ENCODE measurements around the gene ANO7.
A peak's percentile ranks its signal among the peaks of the same experiment; 100 is the strongest.

The ANO7 gene

DNA sequence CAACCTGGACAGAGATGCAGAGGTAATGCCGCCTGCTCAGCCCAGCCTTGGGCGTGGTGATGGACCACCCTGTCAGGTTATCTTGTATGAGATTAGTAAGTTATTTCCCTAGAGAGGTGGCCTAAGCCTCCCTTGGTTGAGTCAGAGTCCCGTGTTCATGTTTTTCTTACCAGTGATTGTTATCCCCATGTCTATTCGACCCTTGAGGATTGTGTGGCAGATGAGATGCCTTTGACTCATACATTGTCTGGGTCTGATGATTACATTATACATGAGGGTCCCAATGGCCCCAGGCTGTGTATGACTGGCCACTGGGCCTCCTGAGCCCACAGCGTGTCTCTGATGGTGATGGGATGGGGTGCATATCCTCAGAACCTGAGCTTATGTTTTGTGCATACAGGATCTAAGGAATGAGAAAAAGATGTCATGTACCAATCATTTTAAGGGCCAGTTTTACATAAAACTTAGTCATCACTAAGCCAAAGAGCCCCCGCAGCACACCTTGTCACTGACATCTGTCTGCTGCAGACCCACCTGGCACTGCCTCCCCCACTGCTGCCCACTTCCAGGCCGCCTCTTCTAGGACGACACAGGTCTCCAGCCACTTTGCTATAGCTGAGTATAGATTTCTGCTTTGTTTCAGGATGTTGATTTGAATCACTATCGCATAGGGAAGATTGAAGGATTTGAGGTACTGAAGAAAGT, 30.5 kb upstream of the ANO7 start:
- peak; percentile 70 for DNase-seq

DNA sequence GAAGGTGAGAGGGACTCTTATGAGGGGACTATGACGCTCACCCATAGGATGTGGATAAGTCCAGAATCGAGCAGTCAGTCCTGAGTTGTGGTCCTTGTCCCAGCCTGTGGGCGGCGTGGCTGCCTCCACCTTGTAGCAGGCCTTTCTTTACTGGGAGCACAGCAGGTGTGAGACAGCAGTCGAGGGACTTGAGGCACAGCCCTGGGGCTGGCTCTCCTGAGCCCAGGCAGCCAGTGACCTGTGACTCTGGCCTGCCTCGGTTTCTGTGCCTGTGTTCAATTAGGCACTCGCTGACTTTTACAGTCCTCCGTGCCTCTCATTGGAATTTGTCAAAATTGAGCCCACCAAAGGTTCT, 30.0 kb upstream of the ANO7 start:
- no peak for DNase-seq

DNA sequence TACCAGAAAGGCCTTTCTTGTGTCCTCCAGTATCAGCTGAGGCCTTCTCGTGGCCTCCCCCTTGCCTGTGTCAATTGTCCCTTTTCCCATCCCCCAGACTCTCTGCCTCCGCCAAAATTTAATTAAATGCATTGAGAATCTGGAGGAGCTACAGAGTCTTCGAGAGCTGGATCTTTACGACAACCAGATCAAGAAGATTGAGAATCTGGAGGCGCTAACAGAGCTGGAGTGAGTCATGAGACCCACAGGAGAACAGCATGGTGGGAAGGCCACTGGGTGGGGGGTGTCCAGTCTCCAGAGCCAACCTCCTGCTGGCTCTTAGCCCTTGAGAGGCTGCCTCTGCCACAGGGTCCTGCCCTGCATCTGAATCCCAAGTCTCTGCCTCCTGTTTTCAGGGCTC, 29.4 kb upstream of the ANO7 start:
- DNase-seq = no peak

DNA sequence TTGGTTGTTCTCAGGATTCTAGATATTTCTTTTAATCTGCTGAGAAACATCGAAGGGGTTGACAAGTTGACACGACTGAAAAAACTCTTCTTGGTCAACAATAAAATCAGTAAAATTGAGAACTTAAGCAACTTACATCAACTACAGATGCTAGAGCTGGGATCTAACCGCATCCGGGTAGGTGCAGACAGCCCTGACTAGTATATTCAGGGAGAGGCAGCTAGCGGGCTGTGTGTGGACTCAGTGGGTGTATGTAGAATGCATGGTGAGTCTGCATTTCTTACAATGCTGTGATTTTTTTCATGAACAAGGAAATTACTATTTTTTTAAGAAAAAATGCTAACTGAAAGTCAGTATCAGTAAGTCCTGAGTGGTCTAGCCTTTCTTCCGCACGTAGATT, 28.2 kb upstream of the ANO7 start:
- DNase-seq = no peak

DNA sequence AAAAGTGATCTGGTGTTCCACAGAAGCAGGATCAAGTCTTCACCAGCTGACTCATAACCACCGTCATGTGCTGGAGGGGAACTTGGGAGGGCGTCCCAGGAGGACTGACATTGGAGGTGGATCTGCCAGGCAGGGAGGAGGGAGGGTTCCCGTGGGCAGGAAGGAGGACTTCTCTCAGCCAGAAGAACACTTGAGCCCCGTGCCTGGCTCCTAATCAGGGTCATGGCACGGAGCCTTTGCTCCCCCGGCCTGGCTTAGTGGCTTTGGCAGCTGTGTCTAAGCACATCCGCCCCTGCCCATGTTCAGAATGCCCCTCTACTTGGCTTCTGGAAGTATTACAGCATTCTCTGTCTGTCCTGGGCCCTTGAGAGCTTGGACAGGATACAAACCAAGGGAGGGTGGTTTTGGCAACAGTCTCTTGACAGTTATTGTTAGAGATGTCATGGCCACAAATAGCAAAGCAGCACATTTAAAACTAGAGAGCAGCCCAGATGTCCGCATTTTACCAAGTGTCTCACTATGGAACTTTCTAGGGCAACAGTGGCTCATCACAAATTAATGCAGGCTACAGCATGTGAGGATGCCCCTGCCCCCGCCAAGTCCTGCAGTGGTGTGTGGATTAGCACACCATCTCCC, 26.7 kb upstream of the ANO7 start:
- peak; percentile 77 for DNase-seq

DNA sequence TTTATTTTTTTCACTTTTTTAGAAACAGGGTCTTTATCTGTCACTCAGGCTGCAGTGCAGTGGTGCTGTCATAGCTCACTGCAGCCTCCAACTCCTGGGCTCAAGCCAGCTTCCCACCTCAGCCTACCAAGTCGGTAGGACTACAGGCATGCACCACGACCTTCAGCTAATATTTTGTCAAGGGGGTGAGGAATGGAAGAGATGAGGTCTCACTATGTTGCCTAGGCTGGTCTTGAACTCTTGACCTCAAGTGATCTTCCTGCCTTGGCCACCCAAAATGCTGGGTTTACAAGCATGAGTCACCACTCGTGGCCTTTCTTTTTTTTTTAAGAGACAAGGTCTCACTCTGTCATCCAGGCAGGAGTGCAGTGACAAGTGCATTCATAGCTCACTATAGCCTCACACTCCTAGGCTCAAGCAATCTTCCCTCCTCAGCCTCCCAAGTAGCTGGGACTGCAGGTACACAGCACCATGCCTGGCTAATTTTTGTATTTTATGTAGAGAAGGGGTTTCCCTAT, 24.8 kb upstream of the ANO7 start:
- DNase-seq = no peak

DNA sequence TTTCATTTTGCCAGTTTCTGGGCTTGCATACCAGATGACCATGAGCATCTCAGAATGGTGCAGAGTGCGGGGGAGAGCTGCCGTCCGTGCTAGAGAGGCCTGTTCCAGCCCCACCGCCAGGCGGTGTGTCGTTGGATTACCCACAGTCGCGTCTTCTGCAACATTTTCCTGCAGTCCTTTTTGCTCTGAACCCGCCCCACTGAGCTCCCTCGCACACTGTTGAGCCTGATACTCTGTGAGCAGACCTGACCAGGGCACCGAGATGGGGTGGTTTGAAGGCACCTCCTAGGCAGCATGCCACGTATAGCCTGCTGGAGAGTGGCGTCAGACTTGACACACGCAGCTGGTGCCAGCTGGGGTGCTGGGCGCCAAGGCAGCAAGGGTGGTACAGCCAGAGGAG, 20.1 kb upstream of the ANO7 start:
- no peak for DNase-seq

DNA sequence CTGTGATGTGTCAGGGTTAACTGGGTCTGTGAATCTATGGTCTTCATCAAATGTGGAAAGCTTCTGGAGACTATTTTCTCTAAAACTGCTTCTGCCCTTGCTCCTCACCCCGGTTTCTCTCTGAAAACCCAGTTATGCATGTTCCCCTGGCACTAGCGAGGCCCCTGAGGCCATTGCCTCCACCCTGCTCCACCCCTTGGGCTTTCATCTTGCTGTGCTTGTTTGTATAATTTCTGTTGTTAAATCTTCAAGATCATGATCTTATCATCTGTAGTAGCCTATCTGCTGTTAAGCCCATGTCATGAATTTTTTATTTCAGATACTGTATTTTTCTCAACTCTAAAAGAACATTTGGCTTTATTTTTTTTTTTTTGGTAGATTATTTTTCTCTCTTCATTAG, 14.9 kb upstream of the ANO7 start:
- DNase-seq = no peak

DNA sequence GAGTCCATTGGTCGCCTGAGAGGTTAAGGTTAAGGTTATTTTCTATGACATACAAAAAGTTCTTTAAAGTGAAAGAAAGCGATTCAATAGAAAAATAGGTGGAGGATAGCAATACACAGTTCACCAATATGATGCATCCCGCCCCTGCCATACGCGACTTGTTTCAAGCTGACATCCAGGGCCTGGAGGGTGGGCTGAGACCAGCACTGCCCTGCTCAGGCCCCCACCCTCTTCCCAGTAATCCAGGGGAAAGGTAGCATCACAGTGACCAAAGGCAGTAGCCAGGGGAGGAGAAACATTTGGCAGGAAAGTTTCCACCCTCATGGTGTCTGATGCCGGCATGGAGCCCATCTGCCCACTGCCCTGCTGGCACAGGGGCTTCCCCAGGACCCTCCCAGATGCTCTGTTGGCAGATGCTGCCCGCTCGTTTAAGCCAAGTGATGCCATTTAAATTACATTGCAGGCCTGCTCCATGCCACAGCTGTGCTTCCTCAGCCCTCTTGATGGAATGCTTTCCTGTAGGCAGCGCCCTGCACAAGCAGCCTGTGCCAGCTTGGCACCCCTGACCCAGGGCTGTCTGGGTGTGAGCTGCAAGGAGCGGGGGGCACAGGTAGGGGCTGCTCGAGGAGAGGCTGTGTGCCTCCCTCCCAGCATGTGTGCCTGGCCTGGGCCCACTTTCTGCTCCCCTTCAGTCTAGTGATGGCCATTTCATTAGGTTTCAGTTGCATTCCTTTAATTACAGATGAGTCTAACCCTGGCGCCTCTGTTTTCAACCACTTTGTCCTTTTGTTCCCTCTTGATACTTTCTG, 10.7 kb upstream of the ANO7 start:
- no peak for DNase-seq

DNA sequence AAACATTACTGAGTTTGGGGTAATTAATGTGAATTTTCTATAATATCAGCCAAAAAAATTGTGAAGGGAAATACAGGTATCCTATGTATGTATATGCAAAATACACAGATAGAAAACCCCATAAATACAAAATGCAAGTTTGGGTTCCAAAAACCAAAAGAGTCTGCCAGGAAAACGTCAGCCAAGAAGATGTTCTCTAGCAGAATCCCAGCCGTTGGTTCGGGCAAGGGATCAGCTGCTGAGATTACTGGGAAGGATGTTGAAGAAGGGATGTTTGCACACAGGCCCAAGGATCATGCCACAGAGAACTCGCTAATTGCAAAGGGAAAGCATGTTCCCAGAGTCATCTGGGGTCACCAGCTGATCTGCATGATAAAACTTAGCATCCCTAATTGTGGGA, 9.5 kb upstream of the ANO7 start:
- no peak for DNase-seq

DNA sequence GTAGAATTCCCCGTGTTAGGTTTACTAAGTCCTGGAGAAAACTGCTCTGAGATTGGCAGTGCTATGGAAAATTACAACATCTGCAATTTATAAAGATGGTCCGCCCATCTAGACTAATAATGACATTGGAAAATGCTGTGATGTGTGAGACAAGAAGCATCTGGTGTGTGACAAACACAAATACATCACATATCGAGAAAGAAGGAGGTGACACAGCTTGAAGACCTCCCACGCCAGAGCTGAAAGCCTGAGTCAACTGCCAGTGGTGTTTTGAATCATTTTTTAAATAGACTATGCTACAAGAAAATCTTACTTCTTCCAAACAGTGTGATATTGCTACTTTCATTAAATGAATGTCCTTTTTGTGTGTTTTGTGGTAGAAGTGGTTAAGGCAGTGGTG, 8.6 kb upstream of the ANO7 start:
- no peak for DNase-seq

DNA sequence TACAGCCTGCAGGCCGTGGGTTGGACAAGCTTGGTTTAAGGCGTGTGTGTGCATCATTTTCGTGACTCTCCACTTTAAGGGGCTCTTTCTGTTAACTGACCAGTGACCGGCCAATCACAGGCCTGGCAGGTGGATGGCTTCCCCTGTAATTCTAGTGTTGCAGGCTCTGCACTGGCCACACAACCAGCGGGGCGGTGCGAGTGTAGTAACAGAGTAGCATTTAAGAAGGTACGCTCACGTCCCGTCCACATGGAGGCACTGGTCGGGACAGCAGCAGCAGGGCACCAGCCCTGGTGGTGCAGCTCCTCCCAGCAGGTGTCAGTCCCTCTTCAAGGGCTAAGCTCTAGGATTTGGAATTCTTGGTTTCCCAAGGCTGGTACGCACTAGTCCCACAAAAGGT, 8.0 kb upstream of the ANO7 start:
- DNase-seq = no peak

DNA sequence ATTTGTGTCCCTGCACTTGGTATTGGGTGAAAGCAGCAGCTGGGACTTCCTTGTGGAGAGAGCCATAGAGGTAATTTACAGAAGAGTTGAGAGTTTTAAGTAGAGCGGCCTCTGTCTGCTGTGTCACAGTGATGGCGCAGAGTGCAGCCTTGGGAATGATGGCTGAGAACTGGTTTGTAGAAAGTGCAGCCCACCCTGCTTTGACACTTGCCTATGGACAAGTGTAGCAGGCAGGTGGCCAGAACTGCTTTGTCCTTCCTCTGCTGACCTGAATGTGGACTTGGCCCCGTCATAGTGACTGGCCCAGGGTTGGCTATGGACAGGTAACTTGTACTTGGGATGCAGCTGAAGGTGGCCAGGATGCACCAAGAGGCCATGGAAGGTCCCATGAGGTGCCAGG, 6.4 kb upstream of the ANO7 start:
- DNase-seq = no peak

DNA sequence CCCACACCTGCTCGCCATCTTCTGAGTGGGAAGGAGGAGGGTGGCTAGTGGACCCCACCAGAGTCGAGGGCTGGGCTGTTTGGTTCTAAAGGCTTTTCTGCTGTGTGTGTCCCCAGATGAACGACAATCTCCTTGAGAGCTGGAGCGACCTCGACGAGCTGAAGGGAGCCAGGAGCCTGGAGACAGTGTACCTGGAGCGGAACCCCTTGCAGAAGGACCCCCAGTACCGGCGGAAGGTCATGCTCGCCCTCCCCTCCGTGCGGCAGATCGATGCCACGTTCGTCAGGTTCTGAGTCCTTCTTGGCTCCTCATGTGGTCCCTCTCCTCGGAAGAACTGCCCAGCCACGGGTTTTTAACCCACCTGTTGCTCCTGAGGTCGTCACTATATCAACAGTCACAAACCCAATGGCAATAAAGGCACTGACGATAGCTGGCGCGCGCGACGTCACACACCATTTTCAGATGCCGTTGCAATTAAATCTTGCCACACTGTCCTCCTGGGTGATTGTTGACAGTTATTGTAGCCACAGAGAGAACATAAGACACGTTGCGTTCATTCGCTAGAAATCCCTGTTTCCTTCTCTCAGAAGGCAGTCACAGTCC, 5.8 kb upstream of the ANO7 start:
- no peak for DNase-seq

DNA sequence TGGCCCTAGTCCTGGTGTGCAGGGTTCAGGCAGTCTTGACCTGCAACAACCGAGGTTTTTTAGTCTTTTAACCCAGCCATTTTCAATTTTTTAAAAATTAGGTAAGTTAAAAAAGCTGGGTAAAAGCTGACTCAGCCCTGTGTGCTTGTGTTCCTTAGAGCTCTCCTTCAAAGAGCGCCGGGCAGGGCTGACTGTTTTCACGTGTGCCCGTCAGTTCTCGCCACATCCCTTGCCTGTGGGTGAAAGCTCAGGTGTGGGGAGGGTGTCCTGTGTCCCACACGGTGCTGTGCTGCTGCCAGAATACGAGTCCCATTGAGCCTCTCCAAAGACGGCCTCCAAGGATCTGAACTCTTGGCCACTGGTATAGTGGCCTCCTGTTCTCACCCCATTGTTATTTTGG, 5.3 kb upstream of the ANO7 start:
- DNase-seq = no peak

DNA sequence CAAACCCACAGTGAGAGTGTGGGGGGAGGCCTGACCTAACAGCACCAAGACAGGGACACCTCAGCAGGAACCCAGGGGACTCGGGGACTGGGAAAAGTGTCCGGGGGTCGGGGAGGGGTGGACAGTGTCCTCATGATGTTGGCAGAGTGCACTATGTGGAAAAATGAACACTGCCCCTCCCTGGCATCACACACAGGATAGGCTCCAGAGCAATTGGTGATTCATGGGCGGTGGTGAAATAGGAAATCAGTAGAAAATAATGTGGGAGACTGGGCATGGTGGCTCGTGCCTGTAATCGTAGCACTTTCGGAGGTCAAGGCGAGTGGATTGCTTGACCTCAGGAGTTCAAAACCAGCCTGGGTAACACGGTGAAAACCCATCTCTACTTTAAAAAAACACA, 3.6 kb upstream of the ANO7 start:
- DNase-seq = no peak

DNA sequence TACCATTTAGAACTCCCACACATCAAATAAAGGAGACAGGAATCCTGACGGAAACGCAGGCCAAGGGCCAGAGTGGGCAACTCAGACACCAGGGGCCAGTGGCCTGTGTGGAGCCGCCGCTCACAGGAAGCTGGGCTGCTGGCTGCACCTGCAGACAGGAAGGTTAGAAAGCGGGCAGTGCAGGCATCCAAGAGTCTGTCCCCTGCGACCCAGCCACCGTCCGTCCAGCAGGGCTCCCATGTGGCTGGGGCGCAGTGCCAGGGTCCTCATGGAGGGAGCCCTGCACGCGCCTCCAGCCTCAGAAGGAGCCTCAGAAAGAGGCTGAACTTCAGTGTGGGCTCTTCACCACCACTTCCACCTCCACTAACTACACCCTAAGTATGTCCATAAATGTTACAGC, 2.5 kb upstream of the ANO7 start:
- DNase-seq = no peak

DNA sequence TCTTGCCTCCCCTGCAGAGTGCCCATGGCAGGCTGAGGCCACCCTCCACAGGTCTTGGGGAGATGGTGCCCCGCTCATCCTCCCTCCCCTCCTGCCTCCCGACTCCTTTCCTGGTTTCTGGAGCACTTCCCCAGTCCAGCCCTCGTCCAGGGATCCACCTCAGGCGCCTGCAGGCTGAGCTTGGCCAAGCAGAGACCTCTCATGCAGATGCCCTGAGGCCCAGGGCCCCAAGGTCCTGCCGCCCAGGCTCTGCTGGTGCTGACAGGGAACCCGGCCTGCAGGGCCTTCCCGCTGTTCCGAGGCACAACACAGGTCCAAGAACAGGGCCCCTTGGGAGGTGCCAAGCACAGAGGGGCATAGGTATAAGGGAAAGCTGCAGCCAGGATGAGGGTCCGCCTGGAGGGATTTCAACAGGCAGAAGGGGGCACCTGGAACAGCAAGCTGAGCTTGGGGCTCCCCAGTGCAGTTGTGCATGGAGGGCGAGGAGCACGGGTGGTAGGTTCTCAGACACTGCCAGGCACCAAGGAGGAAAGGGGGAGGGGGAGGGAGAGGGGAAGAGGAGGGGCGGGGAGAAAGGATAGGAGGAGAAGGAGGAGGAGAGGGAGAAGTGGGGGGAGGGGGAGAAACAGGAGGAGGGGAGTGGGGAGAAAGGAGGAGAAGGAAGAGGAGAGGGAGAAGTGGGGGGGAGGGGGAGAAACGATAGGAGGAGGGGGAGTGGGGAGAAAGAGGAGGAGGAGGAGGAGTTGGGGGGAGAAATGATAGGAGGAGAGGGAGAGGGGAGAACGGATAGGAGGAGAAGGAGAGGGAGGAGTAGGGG, 1.2 kb upstream of the ANO7 start:
- DNase-seq = no peak

DNA sequence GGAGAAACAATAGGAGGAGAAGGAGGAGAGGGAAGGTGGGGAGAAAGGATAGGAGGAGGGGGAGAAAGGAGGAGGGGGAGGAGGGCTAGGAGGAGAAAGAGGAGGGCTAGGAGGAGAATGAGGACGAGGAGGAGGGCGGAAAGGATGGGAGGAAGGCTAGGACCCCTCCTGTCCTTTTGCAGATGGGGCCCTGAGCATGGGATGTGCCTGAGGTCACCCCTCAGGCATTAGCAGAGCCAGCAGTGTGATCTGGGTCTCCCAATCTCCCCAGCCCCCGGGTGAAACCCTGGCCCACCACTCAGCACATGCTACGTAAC, 601 bp upstream of the ANO7 start:
- no peak for DNase-seq

DNA sequence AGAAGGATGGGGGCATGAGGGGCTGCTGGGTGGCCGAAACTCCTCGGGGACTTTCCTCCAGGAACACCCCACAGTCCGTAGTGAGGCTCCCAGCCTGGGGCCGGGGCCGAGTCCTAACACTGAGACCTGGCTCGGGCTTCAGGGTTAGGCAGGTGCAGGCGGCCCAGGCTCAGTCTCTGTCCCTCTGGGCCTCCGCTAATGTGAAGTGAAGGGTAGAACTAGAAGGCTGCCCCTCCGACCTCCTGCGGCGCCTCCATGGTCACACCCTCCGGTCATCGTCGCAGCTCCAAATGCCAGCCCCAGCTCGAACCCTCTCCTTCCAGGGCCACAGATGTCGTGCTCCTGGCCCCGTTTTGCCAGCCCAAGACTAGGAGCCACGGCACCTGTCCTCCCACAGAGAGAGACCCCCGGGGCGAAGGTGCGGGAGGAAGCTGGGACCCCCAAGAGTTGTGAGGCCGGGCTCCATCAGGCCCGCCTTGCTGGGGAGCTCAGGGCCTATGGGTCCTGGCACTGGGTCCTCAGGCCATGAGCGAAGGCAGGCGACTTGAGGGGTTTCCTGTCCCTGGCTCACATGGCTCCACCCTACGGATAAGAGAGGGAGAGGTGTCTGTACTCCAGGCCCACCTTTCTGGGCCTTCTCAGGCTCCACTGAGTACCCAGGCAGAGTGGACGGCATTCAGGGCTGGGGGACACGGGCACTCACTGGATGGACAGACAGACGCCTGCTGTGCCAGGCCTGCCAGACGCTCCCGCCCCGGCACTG, 797 bp downstream of the ANO7 start:
- DNase-seq = no peak

DNA sequence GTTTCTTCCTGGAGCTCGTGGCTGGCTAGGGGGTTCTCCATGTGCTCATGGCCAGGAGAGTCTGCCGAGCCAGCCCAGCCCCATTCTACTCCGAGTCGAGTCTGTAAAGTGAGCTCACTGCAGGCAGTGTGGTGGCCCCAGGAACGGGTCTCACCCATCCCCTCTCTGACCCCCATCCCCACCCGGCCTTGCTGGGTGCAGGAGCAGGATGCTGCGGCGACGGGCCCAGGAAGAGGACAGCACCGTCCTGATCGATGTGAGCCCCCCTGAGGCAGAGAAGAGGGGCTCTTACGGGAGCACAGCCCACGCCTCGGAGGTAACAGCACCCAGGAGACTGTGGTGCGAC, 1.4 kb downstream of the ANO7 start:
- no peak for DNase-seq
